GM23338 (cell line): ENCODE data around the gene AGAP1. TPM values are rescaled to one million over a fixed set of nuclear protein-coding genes. Genes with fewer than 3 reads are reported as not detected.

Experiments used
- ATAC-seq: fragments of 200-7000 bp; cut with Tn5 transposase; 3 replicates; pipeline ENCODE4 v1.9.1; 2020
- DNase-seq: peaks from one replicate; pipeline ENCODE4 v3.0.0-alpha.2; 2015; ENCODE audit warnings: low spot score
- H2AFZ ChIP-seq: fragments of 200-600 bp; sonication (generic); 2 replicates; pipeline ENCODE4 v1.8.0; 2016; ENCODE audit warnings: antibody characterized with exemption, mild to moderate bottlenecking, moderate library complexity
- H3F3A ChIP-seq: fragments of 200-600 bp; sonication (generic); replicated peaks from 2 replicates; pipeline ENCODE4 v1.8.0; 2017; ENCODE audit warnings: antibody characterized with exemption, mixed run types, low read depth
- H3K27ac ChIP-seq: fragments of 200-600 bp; sonication (generic); 2 replicates; pipeline ENCODE4 v1.6.1; 2016; ENCODE audit warnings: low read depth
- H3K27me3 ChIP-seq: fragments of 200-600 bp; sonication (generic); 2 replicates; pipeline ENCODE4 v1.8.0; 2016; ENCODE audit warnings: mild to moderate bottlenecking, mixed run types, moderate library complexity; ENCODE audit not compliant: insufficient read depth
- H3K36me3 ChIP-seq: fragments of 200-600 bp; sonication (generic); 2 replicates; pipeline ENCODE4 v1.8.0; 2016; ENCODE audit warnings: mild to moderate bottlenecking; ENCODE audit not compliant: insufficient read depth
- H3K4me1 ChIP-seq: fragments of 200-600 bp; sonication (generic); 2 replicates; pipeline ENCODE4 v1.8.0; 2016; ENCODE audit warnings: mild to moderate bottlenecking, moderate library complexity; ENCODE audit not compliant: insufficient read depth
- H3K4me2 ChIP-seq: fragments of 200-600 bp; sonication (generic); 2 replicates; pipeline ENCODE4 v1.7.1; 2017; ENCODE audit warnings: mixed run types
- H3K4me3 ChIP-seq: fragments of 200-600 bp; sonication (generic); 2 replicates; pipeline ENCODE4 v1.6.1; 2016; ENCODE audit warnings: mixed run types
- H3K79me2 ChIP-seq: fragments of 200-600 bp; sonication (generic); replicated peaks from 2 replicates; pipeline ENCODE4 v1.8.0; 2017; ENCODE audit warnings: mild to moderate bottlenecking; ENCODE audit not compliant: insufficient read depth
- H3K9me2 ChIP-seq: fragments of 200-600 bp; sonication (generic); 2 replicates; pipeline ENCODE4 v1.8.0; 2017; ENCODE audit not compliant: insufficient read depth
- H4K20me1 ChIP-seq: fragments of 200-600 bp; sonication (generic); replicated peaks from 2 replicates; pipeline ENCODE4 v1.8.0; 2017; ENCODE audit warnings: mild to moderate bottlenecking; ENCODE audit not compliant: insufficient read depth
- H3K27ac Mint-ChIP-seq: 2 replicates; pipeline ENCODE4 v1.8.0; 2020; ENCODE audit warnings: inconsistent platforms, mild to moderate bottlenecking, moderate library complexity, mixed read lengths
- H3K27me3 Mint-ChIP-seq: 3 replicates; pipeline ENCODE4 v1.8.0; 2022; ENCODE audit warnings: low read depth, mild to moderate bottlenecking, moderate library complexity, mixed read lengths, inconsistent platforms; ENCODE audit not compliant: insufficient read depth, poor library complexity
- H3K36me3 Mint-ChIP-seq: 3 replicates; pipeline ENCODE4 v1.8.0; 2021; ENCODE audit warnings: low read depth, mild to moderate bottlenecking, inconsistent platforms, moderate library complexity, mixed read lengths
- H3K4me1 Mint-ChIP-seq: 3 replicates; pipeline ENCODE4 v1.8.0; 2020; ENCODE audit warnings: mild to moderate bottlenecking, inconsistent platforms, mixed read lengths
- H3K4me3 Mint-ChIP-seq: 3 replicates; pipeline ENCODE4 v1.8.0; 2021; ENCODE audit warnings: moderate library complexity, mild to moderate bottlenecking, inconsistent platforms, mixed read lengths
- H3K9me3 Mint-ChIP-seq: 3 replicates; pipeline ENCODE4 v1.8.0; 2020; ENCODE audit warnings: moderate library complexity, mild to moderate bottlenecking, inconsistent platforms, mixed read lengths
- CREB1 ChIP-seq: fragments of 250-450 bp; sonication (Bioruptor Pico); IDR thresholded peaks from 2 replicates; pipeline ENCODE4 v1.5.0; 2020; ENCODE audit warnings: low read depth, mild to moderate bottlenecking, moderate library complexity
- ETS1 ChIP-seq: IDR thresholded peaks from 2 replicates; pipeline ENCODE4 v1.6.1; 2016; ENCODE audit warnings: antibody characterized with exemption
- EZH2phosphoT487 ChIP-seq: fragments of 200-600 bp; sonication (generic); IDR thresholded peaks from one replicate; pipeline ENCODE4 v1.8.1; 2018; ENCODE audit warnings: antibody characterized with exemption; ENCODE audit not compliant: unreplicated experiment
- JUNB ChIP-seq: IDR thresholded peaks from one replicate; pipeline ENCODE4 v1.6.1; 2016; ENCODE audit warnings: antibody characterized with exemption; ENCODE audit not compliant: unreplicated experiment
- POLR2AphosphoS5 ChIP-seq: IDR thresholded peaks from 2 replicates; pipeline ENCODE4 v1.6.1; 2016; ENCODE audit warnings: antibody characterized with exemption, low read depth
- ZNF331 ChIP-seq: fragments of 250-450 bp; sonication (Bioruptor Pico); IDR thresholded peaks from 2 replicates; pipeline ENCODE4 v1.5.0; 2020; ENCODE audit warnings: low read depth, mild to moderate bottlenecking, moderate library complexity
- polyA plus RNA-seq: library from polyadenylated mRNA; unstranded; fragments of >200 nt; fragmentation: Nextera tagmentation; extraction: Ambion mirVana; gene quantifications from 2 replicates; pipeline ENCODE4 v1.2.1, GENCODE V29; 2016
- total RNA-seq: library from RNA; depleted of rRNA; stranded (reverse); fragments of >200 nt; shearing (Covaris generic); gene quantifications from 2 replicates; pipeline ENCODE4 v1.2.3, GENCODE V29; 2014

The AGAP1 gene
- total and polyA plus RNA-seq, 2 experiments from 2014 or later, result 13.3 to 27.9 TPM

- TF ChIP-seq CREB1 (CRISPR knock-in tag) (no peak), ETS1 (no peak), EZH2phosphoT487 (no peak), ZNF331 (CRISPR knock-in tag) (no peak)
Observed at GRCh38 chr2:235909358-235909757, 415.5 kb downstream of the AGAP1 start (continued).

GRCh38 chr2:235910067-235910466 is 416.2 kb downstream of the AGAP1 start:
- H2AFZ ChIP-seq, result no peak overlapping the region
- H3K9me3 Mint-ChIP-seq, result no peaks in the 10 kb centered on the region
- H3K4me1 Mint-ChIP-seq, result peaks cover 5% of the 10 kb centered on the region
- no peaks in the 10 kb centered on the region for H3K9me2 ChIP-seq
- no peak for TF ChIP-seq POLR2AphosphoS5
- no peak for TF ChIP-seq JUNB
- TF ChIP-seq EZH2phosphoT487, result no peak
- TF ChIP-seq ZNF331 (CRISPR knock-in tag), result no peak
- H3F3A ChIP-seq, result no peaks in the 10 kb centered on the region
- H3K36me3 Mint-ChIP-seq, result peaks cover 11% of the 10 kb centered on the region; the same call in 2 of the 3 replicates
- ATAC-seq (no peak), DNase-seq (no peak)
- H3K27ac ChIP-seq, result no peak overlapping the region
- no peak overlapping the region for H3K4me2 ChIP-seq
- H3K27ac Mint-ChIP-seq, result no peak overlapping the region
- H3K4me3 ChIP-seq, result no peak overlapping the region
- H3K4me3 Mint-ChIP-seq, result no peak overlapping the region
- peaks cover 8% of the 10 kb centered on the region for H3K27me3 Mint-ChIP-seq
- no peaks in the 10 kb centered on the region for H3K79me2 ChIP-seq
- no peaks in the 10 kb centered on the region for H3K4me1 ChIP-seq
- no peaks in the 10 kb centered on the region for H3K36me3 ChIP-seq
- H4K20me1 ChIP-seq, result peaks cover 8% of the 10 kb centered on the region
- no peaks in the 10 kb centered on the region for H3K27me3 ChIP-seq

- no peak overlapping the region for H2AFZ ChIP-seq
- H3K36me3 Mint-ChIP-seq, result peaks cover 17% of the 10 kb centered on the region; the same call in 2 of the 3 replicates
- H3K27ac Mint-ChIP-seq, result no peak overlapping the region
- H3K27me3 ChIP-seq, result no peaks in the 10 kb centered on the region
- H3K9me3 Mint-ChIP-seq, result no peaks in the 10 kb centered on the region; the same call in 2 of the 3 replicates
- peaks cover 3% of the 10 kb centered on the region for H4K20me1 ChIP-seq
- no peak overlapping the region for H3K4me3 ChIP-seq
- H3K4me3 Mint-ChIP-seq, result no peak overlapping the region
- H3K79me2 ChIP-seq, result no peaks in the 10 kb centered on the region
- no peaks in the 10 kb centered on the region for H3K36me3 ChIP-seq
- TF ChIP-seq POLR2AphosphoS5 (no peak), JUNB (no peak), CREB1 (CRISPR knock-in tag) (no peak)
- H3K4me1 ChIP-seq, result no peaks in the 10 kb centered on the region
- DNase-seq (no peak), ATAC-seq (peak; percentile 84)
- H3F3A ChIP-seq, result no peaks in the 10 kb centered on the region
- H3K9me2 ChIP-seq, result no peaks in the 10 kb centered on the region
- H3K27me3 Mint-ChIP-seq, result peaks cover 7% of the 10 kb centered on the region
- peaks cover 5% of the 10 kb centered on the region for H3K4me1 Mint-ChIP-seq
- H3K27ac ChIP-seq, result no peak overlapping the region
- H3K4me2 ChIP-seq, result no peak overlapping the region
Observed at GRCh38 chr2:235911125-235911524, 417.3 kb downstream of the AGAP1 start.

- Histone ChIP-seq H3K27me3 (no peaks in the 10 kb centered on the region), H3K9me2 (no peaks in the 10 kb centered on the region), H2AFZ (no peak overlapping the region), H3K27ac (0 out of 2 replicates have a peak overlapping the region, but pooled peaks have one; percentile 36), H3K4me1 (no peaks in the 10 kb centered on the region), H4K20me1 (peaks cover 3% of the 10 kb centered on the region), H3K4me3 (no peak overlapping the region), H3K4me2 (no peak overlapping the region), H3K79me2 (no peaks in the 10 kb centered on the region), H3K36me3 (no peaks in the 10 kb centered on the region), H3F3A (no peaks in the 10 kb centered on the region)
- TF ChIP-seq ZNF331 (CRISPR knock-in tag), result no peak
- peaks cover 17% of the 10 kb centered on the region; the same call in 2 of the 3 replicates for H3K36me3 Mint-ChIP-seq
- no peak overlapping the region for H3K4me3 Mint-ChIP-seq
- H3K4me1 Mint-ChIP-seq, result peaks cover 5% of the 10 kb centered on the region
- peaks cover 7% of the 10 kb centered on the region for H3K27me3 Mint-ChIP-seq
- ATAC-seq (peak; percentile 58), DNase-seq (peak; percentile 32)
- no peak overlapping the region for H3K27ac Mint-ChIP-seq
- no peaks in the 10 kb centered on the region; the same call in 2 of the 3 replicates for H3K9me3 Mint-ChIP-seq
Observed at GRCh38 chr2:235911633-235912233, 417.9 kb downstream of the AGAP1 start.
